HepG2 (cell line): Measurements from ENCODE around the gene DPEP3. TPM values are rescaled to one million over a fixed set of nuclear protein-coding genes. Genes with fewer than 3 reads are reported as not detected.

Experiments used
- ATF3 ChIP-seq: sonication (generic); formaldehyde crosslinking; IDR thresholded peaks from 2 replicates; pipeline ENCODE4 v1.4.0; 2020; ENCODE audit warnings: missing genetic modification reagents
- HNF4A ChIP-seq: sonication (generic); formaldehyde crosslinking; IDR thresholded peaks from 2 replicates; pipeline ENCODE4 v1.4.0; 2020; ENCODE audit warnings: missing genetic modification reagents
- JUN ChIP-seq: sonication (generic); formaldehyde crosslinking; IDR thresholded peaks from 2 replicates; pipeline ENCODE4 v1.4.0; 2020; ENCODE audit warnings: mild to moderate bottlenecking, missing genetic modification reagents
- KAT8 ChIP-seq: IDR thresholded peaks from 2 replicates; pipeline ENCODE4 v1.6.1; 2016; ENCODE audit warnings: missing genetic modification reagents, missing compliant biosample characterization
- KLF16 ChIP-seq, 2 experiments: sonication (generic) in 1 of 2; formaldehyde crosslinking in 1 of 2; IDR thresholded peaks; 2 replicates each; pipeline versions ENCODE4 v1.6.1 to v1.8.0; 2016 to 2023; ENCODE audit warnings: missing genetic modification reagents in 2 of 2, missing compliant biosample characterization in 1 of 2
- MAZ ChIP-seq, 2 experiments: sonication (generic) in 1 of 2; formaldehyde crosslinking in 1 of 2; IDR thresholded peaks; 2 replicates each; pipeline versions ENCODE4 v1.5.0 to v1.6.1; 2012 to 2020; ENCODE audit warnings: low read depth in 2 of 2, mild to moderate bottlenecking in 2 of 2, borderline replicate concordance in 1 of 2, improper control_type of control experiment in 1 of 2, low read length in 1 of 2, missing genetic modification reagents in 1 of 2, moderate library complexity in 1 of 2
- NAIF1 ChIP-seq: sonication (generic); formaldehyde crosslinking; IDR thresholded peaks from 2 replicates; pipeline ENCODE4 v1.5.0; 2020; ENCODE audit warnings: mild to moderate bottlenecking, missing genetic modification reagents, borderline replicate concordance
- NFYC ChIP-seq: IDR thresholded peaks from 2 replicates; pipeline ENCODE4 v1.6.1; 2016; ENCODE audit warnings: missing genetic modification reagents, missing compliant biosample characterization
- RAD21 ChIP-seq: fragments of 450-650 bp; formaldehyde crosslinking; IDR thresholded peaks from 2 replicates; pipeline ENCODE4 v1.5.0; 2020; ENCODE audit warnings: mild to moderate bottlenecking
- YY1 ChIP-seq: IDR thresholded peaks from 2 replicates; pipeline ENCODE4 v1.6.1; 2011; ENCODE audit warnings: low read length, low read depth, moderate library complexity, mild to moderate bottlenecking; ENCODE audit not compliant: insufficient read depth, insufficient replicate concordance
- ZFYVE20 ChIP-seq: sonication (generic); formaldehyde crosslinking; IDR thresholded peaks from 2 replicates; pipeline ENCODE4 v1.8.0; 2023; ENCODE audit warnings: low read depth, mild to moderate bottlenecking, moderate library complexity, missing genetic modification reagents, borderline replicate concordance
- ZMYM3 ChIP-seq: sonication (generic); formaldehyde crosslinking; IDR thresholded peaks from 2 replicates; pipeline ENCODE4 v1.5.1; 2020; ENCODE audit warnings: mild to moderate bottlenecking, missing genetic modification reagents
- ZMYM4 ChIP-seq: sonication (generic); formaldehyde crosslinking; IDR thresholded peaks from 2 replicates; pipeline ENCODE4 v1.8.1; 2023; ENCODE audit warnings: mild to moderate bottlenecking, missing genetic modification reagents
- ZNF121 ChIP-seq: sonication (generic); formaldehyde crosslinking; IDR thresholded peaks from 2 replicates; pipeline ENCODE4 v1.5.0; 2020; ENCODE audit warnings: mild to moderate bottlenecking, missing genetic modification reagents
- ZNF230 ChIP-seq: sonication (generic); formaldehyde crosslinking; IDR thresholded peaks from 2 replicates; pipeline ENCODE4 v1.4.0; 2020; ENCODE audit warnings: mild to moderate bottlenecking, missing genetic modification reagents
- ZNF687 ChIP-seq: sonication (generic); formaldehyde crosslinking; IDR thresholded peaks from 2 replicates; pipeline ENCODE4 v1.5.1; 2020; ENCODE audit warnings: mild to moderate bottlenecking, missing genetic modification reagents, moderate library complexity
- ZSCAN31 ChIP-seq: sonication (generic); formaldehyde crosslinking; IDR thresholded peaks from 2 replicates; pipeline ENCODE4 v1.5.0; 2020; ENCODE audit warnings: low read depth, mild to moderate bottlenecking, missing genetic modification reagents
- ZSCAN5A ChIP-seq: sonication (generic); formaldehyde crosslinking; IDR thresholded peaks from 2 replicates; pipeline ENCODE4 v1.8.0; 2022; ENCODE audit warnings: mild to moderate bottlenecking, missing genetic modification reagents, borderline replicate concordance
- polyA plus RNA-seq, 8 experiments: library from polyadenylated mRNA; depleted of rRNA in 3 of 8; stranded (reverse) in 7 of 8; unstranded in 1 of 8; fragments of >200 nt; fragmentation: Illumina TruSeq in 4 of 8; extraction: Trizol in 4 of 8; gene quantifications; 2 replicates each; pipeline versions ENCODE4 v1.2.1 to v1.2.3, GENCODE V29; 2011 to 2016; ENCODE audit warnings: low read depth in 4 of 8, missing spikeins in 1 of 8, mixed read lengths in 1 of 8; ENCODE audit not compliant: insufficient read depth in 1 of 8
- total RNA-seq, 5 experiments: library from RNA; depleted of rRNA; stranded (reverse); fragments of >200 nt; fragmentation: Illumina TruSeq; extraction: Trizol; gene quantifications; 2 replicates each; pipeline ENCODE4 v1.2.3, GENCODE V29; 2016; ENCODE audit warnings: low read depth in 1 of 5

The DPEP3 gene
- total and polyA plus RNA-seq, 2 of the 13 experiments (the other 11 are each of a cell fraction or from before 2014, with no cell fraction given): not detected

GRCh38 chr16:67969254-67970039, 10.9 kb downstream of the DPEP3 start (continued):
- TF ChIP-seq ZNF687 (CRISPR knock-in tag): peak; percentile 72
- no peak for TF ChIP-seq ZFYVE20 (CRISPR knock-in tag)
- peak; percentile 91 for TF ChIP-seq ZMYM3 (CRISPR knock-in tag)
- TF ChIP-seq HNF4A (CRISPR knock-in tag): peak; percentile 32; the same call in 1 of the 2 replicates
- TF ChIP-seq NFYC (CRISPR knock-in tag): peak; percentile 58; the same call in 1 of the 2 replicates
- 0 out of 2 replicates have a peak, but pooled peaks have one; percentile 19 for TF ChIP-seq JUN
- 0 out of 2 replicates have a peak, but pooled peaks have one; percentile 12 for TF ChIP-seq ZSCAN5A
- peak; percentile 48 for TF ChIP-seq RAD21 (CRISPR knock-in tag)
- TF ChIP-seq NAIF1 (CRISPR knock-in tag): no peak
- TF ChIP-seq ZNF121 (CRISPR knock-in tag): 0 out of 2 replicates have a peak, but pooled peaks have one; percentile 30
- peak; percentile 58; the same call in 1 of the 2 replicates for TF ChIP-seq ZSCAN31 (CRISPR knock-in tag)
- peak; percentile 4 for TF ChIP-seq ZNF230 (CRISPR knock-in tag)
- 0 out of 2 replicates have a peak, but pooled peaks have one; percentile 30 for TF ChIP-seq MAZ (IDR thresholded peaks at IDR 0.05; ENCODE audit: borderline replicate concordance, low read depth, low read length)
- TF ChIP-seq MAZ (CRISPR knock-in tag; IDR thresholded peaks at IDR 0.05; ENCODE audit: low read depth): no peak
- no peak for TF ChIP-seq KLF16 (CRISPR knock-in tag; IDR thresholded peaks at IDR 0.05)
- TF ChIP-seq ATF3: peak; percentile 27; the same call in 1 of the 2 replicates
- TF ChIP-seq KAT8 (CRISPR knock-in tag): 0 out of 2 replicates have a peak, but pooled peaks have one; percentile 47
- peak; percentile 42 for TF ChIP-seq YY1
- peak; percentile 74 for TF ChIP-seq ZMYM4
